K562 (cell line): ENCODE results near the gene SPDYE1. TPM values are rescaled to one million over a fixed set of nuclear protein-coding genes. Genes with fewer than 3 reads are reported as not detected.

Source experiments
- ARID4B ChIP-seq: sonication (generic); formaldehyde crosslinking; IDR thresholded peaks from 2 replicates; pipeline ENCODE4 v1.8.0; 2022; ENCODE audit warnings: mild to moderate bottlenecking, missing genetic modification reagents
- CHD4 ChIP-seq: fragments of 200-600 bp; sonication (generic); IDR thresholded peaks from 3 replicates; pipeline ENCODE4 v1.6.1; 2012; ENCODE audit warnings: low read depth, mild to moderate bottlenecking, mixed read lengths, low read length, inconsistent platforms; ENCODE audit not compliant: insufficient read depth, insufficient replicate concordance, poor library complexity, severe bottlenecking
- PRMT5 ChIP-seq: sonication (generic); formaldehyde crosslinking; IDR thresholded peaks from 2 replicates; pipeline ENCODE4 v1.5.0; 2020; ENCODE audit warnings: missing genetic modification reagents
- ZNF318 ChIP-seq, 2 experiments: fragments of 450-650 bp; IDR thresholded peaks; 2 replicates each; pipeline ENCODE4 v1.6.1; 2016; ENCODE audit warnings: mild to moderate bottlenecking in 2 of 2, borderline replicate concordance in 1 of 2, low read depth in 1 of 2, moderate library complexity in 1 of 2
- ZNF445 ChIP-seq: fragments of 250-450 bp; sonication (Bioruptor Pico); IDR thresholded peaks from 2 replicates; pipeline ENCODE4 v1.4.0; 2020; ENCODE audit warnings: low read depth, mild to moderate bottlenecking, moderate library complexity
- polyA plus RNA-seq, 8 experiments: library from polyadenylated mRNA; depleted of rRNA in 4 of 8; stranded (reverse) in 5 of 8; unstranded in 3 of 8; fragments of >200 nt; fragmentation: Nextera tagmentation in 2 of 8; fragmentation: Illumina TruSeq in 1 of 8; extraction: Ambion mirVana in 2 of 8; extraction: Trizol in 1 of 8; gene quantifications; 2 replicates each; pipeline versions ENCODE4 v1.2.1 to v1.2.3, GENCODE V29; 2011 to 2014; ENCODE audit warnings: inconsistent platforms in 1 of 8, missing spikeins in 1 of 8
- total RNA-seq, 7 experiments: library from RNA; depleted of rRNA in 6 of 7; stranded (reverse); fragments of >200 nt in 6 of 7; fragmentation: Illumina TruSeq in 2 of 7; extraction: Trizol in 2 of 7; gene quantifications; 2 replicates each; pipeline versions ENCODE4 v1.2.1 to v1.2.3, GENCODE V29; 2011 to 2021; ENCODE audit warnings: low replicate concordance in 1 of 7
- TF ChIP-seq, protein P1 (sequence below): fragments of 450-650 bp; IDR thresholded peaks from 2 replicates; pipeline ENCODE4 v1.6.1; 2016; ENCODE audit warnings: mild to moderate bottlenecking
- TF ChIP-seq, protein P2 (sequence below): sonication (generic); formaldehyde crosslinking; IDR thresholded peaks from 2 replicates; pipeline ENCODE4 v1.5.0; 2020; ENCODE audit warnings: missing genetic modification reagents

SPDYE1 gene
- total and polyA plus RNA-seq, 9 of the 15 experiments (the other 6 are each of a cell fraction or from before 2014, with no cell fraction given), result 0.04 to 0.10 TPM; not detected in 7

GRCh38 chr7:44044315-44045225 lies 46.9 kb downstream of the SPDYE1 start, which contains the start of gene DBNL (continued):
- TF ChIP-seq ZNF318 (IDR thresholded peaks at IDR 0.05; ENCODE audit: borderline replicate concordance in 1 of 2, low read depth in 1 of 2), result no peak
- no peak for TF ChIP-seq CHD4
- TF ChIP-seq, protein P1, sequence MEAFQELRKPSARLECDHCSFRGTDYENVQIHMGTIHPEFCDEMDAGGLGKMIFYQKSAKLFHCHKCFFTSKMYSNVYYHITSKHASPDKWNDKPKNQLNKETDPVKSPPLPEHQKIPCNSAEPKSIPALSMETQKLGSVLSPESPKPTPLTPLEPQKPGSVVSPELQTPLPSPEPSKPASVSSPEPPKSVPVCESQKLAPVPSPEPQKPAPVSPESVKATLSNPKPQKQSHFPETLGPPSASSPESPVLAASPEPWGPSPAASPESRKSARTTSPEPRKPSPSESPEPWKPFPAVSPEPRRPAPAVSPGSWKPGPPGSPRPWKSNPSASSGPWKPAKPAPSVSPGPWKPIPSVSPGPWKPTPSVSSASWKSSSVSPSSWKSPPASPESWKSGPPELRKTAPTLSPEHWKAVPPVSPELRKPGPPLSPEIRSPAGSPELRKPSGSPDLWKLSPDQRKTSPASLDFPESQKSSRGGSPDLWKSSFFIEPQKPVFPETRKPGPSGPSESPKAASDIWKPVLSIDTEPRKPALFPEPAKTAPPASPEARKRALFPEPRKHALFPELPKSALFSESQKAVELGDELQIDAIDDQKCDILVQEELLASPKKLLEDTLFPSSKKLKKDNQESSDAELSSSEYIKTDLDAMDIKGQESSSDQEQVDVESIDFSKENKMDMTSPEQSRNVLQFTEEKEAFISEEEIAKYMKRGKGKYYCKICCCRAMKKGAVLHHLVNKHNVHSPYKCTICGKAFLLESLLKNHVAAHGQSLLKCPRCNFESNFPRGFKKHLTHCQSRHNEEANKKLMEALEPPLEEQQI, result no peak
- peak; percentile 90 for TF ChIP-seq ARID4B (CRISPR knock-in tag)
- TF ChIP-seq ZNF445 (CRISPR knock-in tag), result no peak
- TF ChIP-seq, protein P2, sequence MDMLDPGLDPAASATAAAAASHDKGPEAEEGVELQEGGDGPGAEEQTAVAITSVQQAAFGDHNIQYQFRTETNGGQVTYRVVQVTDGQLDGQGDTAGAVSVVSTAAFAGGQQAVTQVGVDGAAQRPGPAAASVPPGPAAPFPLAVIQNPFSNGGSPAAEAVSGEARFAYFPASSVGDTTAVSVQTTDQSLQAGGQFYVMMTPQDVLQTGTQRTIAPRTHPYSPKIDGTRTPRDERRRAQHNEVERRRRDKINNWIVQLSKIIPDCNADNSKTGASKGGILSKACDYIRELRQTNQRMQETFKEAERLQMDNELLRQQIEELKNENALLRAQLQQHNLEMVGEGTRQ, result no peak
- TF ChIP-seq PRMT5 (CRISPR knock-in tag), result no peak
